Ishikawa (cell line): Measurements from ENCODE around the gene SYNJ1.

Experiments
- EP300 ChIP-seq: IDR thresholded peaks from 2 replicates; pipeline ENCODE4 v1.6.1; 2012; ENCODE audit warnings: borderline replicate concordance
- RAD21 ChIP-seq: IDR thresholded peaks from 2 replicates; pipeline ENCODE4 v1.6.1; 2012; ENCODE audit warnings: low read depth
- REST ChIP-seq: IDR thresholded peaks from 2 replicates; pipeline ENCODE4 v1.6.1; 2012; ENCODE audit warnings: low read depth, mild to moderate bottlenecking
- TAF1 ChIP-seq: IDR thresholded peaks from 2 replicates; pipeline ENCODE4 v1.6.1; 2012; ENCODE audit warnings: low read depth, mild to moderate bottlenecking
- TCF12 ChIP-seq: IDR thresholded peaks from 2 replicates; pipeline ENCODE4 v1.6.1; 2012; ENCODE audit warnings: low read depth

- TF ChIP-seq RAD21 (no peak), EP300 (no peak), REST (no peak), TAF1 (no peak), TCF12 (no peak)
Measured at GRCh38 chr21:32717851-32718316, 9.9 kb downstream of the SYNJ1 start.
